Measurements from ENCODE around the gene NLN.

NLN gene

GRCh38 chr5:65832152-65832551 is 110.1 kb downstream of the NLN start:
- ATAC-seq (ENCODE audit: insufficient read depth, low read depth) (no peak), DNase-seq (no peak)
- H3K79me2 ChIP-seq (ENCODE audit: insufficient read depth, low read length) = no peaks in the 10 kb centered on the region
- no peaks in the 10 kb centered on the region for H3K36me3 ChIP-seq (ENCODE audit: insufficient read depth, low read length)
- no peak overlapping the region for H2AFZ ChIP-seq (ENCODE audit: low read depth, low read length)
- no peaks in the 10 kb centered on the region for H3K9me3 ChIP-seq (ENCODE audit: insufficient read depth, low read length, severe bottlenecking)
- no peak overlapping the region for H3K27ac ChIP-seq (ENCODE audit: low read length)
- H3K4me2 ChIP-seq (ENCODE audit: insufficient read depth, low read length) = no peak overlapping the region
- H3K9ac ChIP-seq (ENCODE audit: low read depth, low read length) = no peak overlapping the region
- H3K4me1 ChIP-seq (ENCODE audit: insufficient read depth, low read length) = no peaks in the 10 kb centered on the region
- no peaks in the 10 kb centered on the region for H3K27me3 ChIP-seq (ENCODE audit: insufficient read depth, low read length, poor library complexity)
- H3K4me3 ChIP-seq (ENCODE audit: low read depth in 1 of 2, low read length in 2 of 2) = no peak overlapping the region
- TF ChIP-seq EZH2 (IDR thresholded peaks at IDR 0.05; ENCODE audit: borderline replicate concordance, low read depth, low read length, severe bottlenecking) (no peak), CTCF (IDR thresholded peaks at IDR 0.05; ENCODE audit: borderline replicate concordance, extremely low read depth, low read length, poor library complexity, severe bottlenecking) (no peak)
- H4K20me1 ChIP-seq (ENCODE audit: insufficient read depth, low read length) = no peaks in the 10 kb centered on the region

GRCh38 chr5:65832603-65833228 is 110.7 kb downstream of the NLN start:
- Histone ChIP-seq H3K79me2 (ENCODE audit: insufficient read depth, low read length) (no peaks in the 10 kb centered on the region), H3K4me3 (ENCODE audit: low read depth in 1 of 2, low read length in 2 of 2) (no peak overlapping the region), H3K9ac (ENCODE audit: low read depth, low read length) (no peak overlapping the region), H3K27ac (ENCODE audit: low read length) (no peak overlapping the region), H3K36me3 (ENCODE audit: insufficient read depth, low read length) (no peaks in the 10 kb centered on the region), H2AFZ (ENCODE audit: low read depth, low read length) (no peak overlapping the region), H3K4me2 (ENCODE audit: insufficient read depth, low read length) (no peak overlapping the region), H4K20me1 (ENCODE audit: insufficient read depth, low read length) (no peaks in the 10 kb centered on the region), H3K27me3 (ENCODE audit: insufficient read depth, low read length, poor library complexity) (no peaks in the 10 kb centered on the region), H3K4me1 (ENCODE audit: insufficient read depth, low read length) (no peaks in the 10 kb centered on the region), H3K9me3 (ENCODE audit: insufficient read depth, low read length, severe bottlenecking) (no peaks in the 10 kb centered on the region)
- ATAC-seq (ENCODE audit: insufficient read depth, low read depth) (no peak), DNase-seq (no peak)
- TF ChIP-seq CTCF (IDR thresholded peaks at IDR 0.05; ENCODE audit: borderline replicate concordance, extremely low read depth, low read length, poor library complexity, severe bottlenecking) (no peak), EZH2 (IDR thresholded peaks at IDR 0.05; ENCODE audit: borderline replicate concordance, low read depth, low read length, severe bottlenecking) (no peak)

GRCh38 chr5:65833780-65834179 is 111.8 kb downstream of the NLN start:
- H3K79me2 ChIP-seq (ENCODE audit: insufficient read depth, low read length) = no peaks in the 10 kb centered on the region
- no peaks in the 10 kb centered on the region for H3K36me3 ChIP-seq (ENCODE audit: insufficient read depth, low read length)
- H3K4me2 ChIP-seq (ENCODE audit: insufficient read depth, low read length) = no peak overlapping the region
- no peaks in the 10 kb centered on the region for H3K27me3 ChIP-seq (ENCODE audit: insufficient read depth, low read length, poor library complexity)
- H2AFZ ChIP-seq (ENCODE audit: low read depth, low read length) = no peak overlapping the region
- ATAC-seq (ENCODE audit: insufficient read depth, low read depth) (no peak), DNase-seq (no peak)
- H3K27ac ChIP-seq (ENCODE audit: low read length) = no peak overlapping the region
- H3K4me3 ChIP-seq (ENCODE audit: low read depth in 1 of 2, low read length in 2 of 2) = no peak overlapping the region
- no peaks in the 10 kb centered on the region for H3K9me3 ChIP-seq (ENCODE audit: insufficient read depth, low read length, severe bottlenecking)
- TF ChIP-seq EZH2 (IDR thresholded peaks at IDR 0.05; ENCODE audit: borderline replicate concordance, low read depth, low read length, severe bottlenecking) (no peak), CTCF (IDR thresholded peaks at IDR 0.05; ENCODE audit: borderline replicate concordance, extremely low read depth, low read length, poor library complexity, severe bottlenecking) (no peak)
- no peak overlapping the region for H3K9ac ChIP-seq (ENCODE audit: low read depth, low read length)
- H4K20me1 ChIP-seq (ENCODE audit: insufficient read depth, low read length) = no peaks in the 10 kb centered on the region
- no peaks in the 10 kb centered on the region for H3K4me1 ChIP-seq (ENCODE audit: insufficient read depth, low read length)

Measured in DND-41 (cell line).